Tibial nerve (tissue), 4 donors: ENCODE measurements around the gene GLYATL3.

Experiments used
- EP300 ChIP-seq, 2 donors: sonication (generic); formaldehyde crosslinking; IDR thresholded peaks; one replicate each; pipeline ENCODE4 v1.6.1; 2017; ENCODE audit warnings: antibody characterized with exemption in 2 of 2, mild to moderate bottlenecking in 1 of 2
- POLR2A ChIP-seq, 2 donors: fragments of 450-650 bp; IDR thresholded peaks; one replicate each; pipeline ENCODE4 v1.6.1; 2017; ENCODE audit warnings: antibody characterized with exemption in 2 of 2, mild to moderate bottlenecking in 2 of 2, moderate library complexity in 2 of 2
- TF ChIP-seq, protein P1 (sequence below), 5 experiments: fragments of 200-600 bp in 3 of 5; fragments of 450-650 bp in 2 of 5; sonication (generic) in 3 of 5; IDR thresholded peaks; one replicate each; pipeline ENCODE4 v1.5.1; 2016 to 2019; ENCODE audit warnings: antibody characterized with exemption in 5 of 5, mild to moderate bottlenecking in 3 of 5, moderate library complexity in 2 of 5

DNA sequence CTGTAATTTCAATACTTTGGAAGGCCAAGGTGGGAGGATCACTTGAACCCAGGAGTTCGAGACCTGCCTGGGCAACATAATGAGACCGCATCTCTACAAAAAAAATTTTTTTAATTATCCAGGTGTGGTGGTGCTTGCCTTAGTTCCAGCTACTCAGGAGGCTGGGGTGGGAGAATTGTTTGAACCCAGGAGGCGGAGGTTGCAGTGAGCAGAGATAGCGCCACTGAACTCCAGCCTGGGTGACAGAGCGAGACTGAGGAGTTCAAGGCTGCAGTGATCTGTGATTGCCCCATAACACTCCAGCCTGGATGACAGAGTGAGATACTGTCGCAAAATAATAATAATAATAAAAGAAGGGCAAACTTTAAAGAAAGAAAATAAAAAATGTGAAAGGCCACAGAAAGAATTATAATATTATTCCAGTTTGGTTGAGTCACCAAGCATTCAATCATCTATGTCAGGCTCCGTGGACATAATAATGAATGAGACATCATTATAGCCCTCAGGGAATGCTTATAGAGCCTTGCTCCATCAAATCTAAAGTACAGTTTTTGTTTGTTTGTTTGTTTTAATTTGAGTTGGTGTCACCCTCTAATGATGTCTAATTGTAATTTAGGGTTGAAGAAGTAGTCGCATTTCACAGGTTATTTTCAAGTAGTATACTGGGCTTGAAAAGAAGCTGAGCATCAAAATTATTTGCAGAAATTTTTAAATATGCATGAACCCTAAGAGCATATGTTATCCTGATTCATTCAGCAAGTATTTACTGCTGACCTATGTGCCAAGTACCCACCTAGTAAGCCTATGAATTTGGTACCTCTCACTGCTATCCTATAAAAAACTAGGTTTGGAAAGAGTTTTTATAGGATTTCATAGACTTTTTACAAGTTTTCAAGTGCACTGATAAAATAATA, 15.1 kb downstream of the GLYATL3 start:
- TF ChIP-seq, protein P1, sequence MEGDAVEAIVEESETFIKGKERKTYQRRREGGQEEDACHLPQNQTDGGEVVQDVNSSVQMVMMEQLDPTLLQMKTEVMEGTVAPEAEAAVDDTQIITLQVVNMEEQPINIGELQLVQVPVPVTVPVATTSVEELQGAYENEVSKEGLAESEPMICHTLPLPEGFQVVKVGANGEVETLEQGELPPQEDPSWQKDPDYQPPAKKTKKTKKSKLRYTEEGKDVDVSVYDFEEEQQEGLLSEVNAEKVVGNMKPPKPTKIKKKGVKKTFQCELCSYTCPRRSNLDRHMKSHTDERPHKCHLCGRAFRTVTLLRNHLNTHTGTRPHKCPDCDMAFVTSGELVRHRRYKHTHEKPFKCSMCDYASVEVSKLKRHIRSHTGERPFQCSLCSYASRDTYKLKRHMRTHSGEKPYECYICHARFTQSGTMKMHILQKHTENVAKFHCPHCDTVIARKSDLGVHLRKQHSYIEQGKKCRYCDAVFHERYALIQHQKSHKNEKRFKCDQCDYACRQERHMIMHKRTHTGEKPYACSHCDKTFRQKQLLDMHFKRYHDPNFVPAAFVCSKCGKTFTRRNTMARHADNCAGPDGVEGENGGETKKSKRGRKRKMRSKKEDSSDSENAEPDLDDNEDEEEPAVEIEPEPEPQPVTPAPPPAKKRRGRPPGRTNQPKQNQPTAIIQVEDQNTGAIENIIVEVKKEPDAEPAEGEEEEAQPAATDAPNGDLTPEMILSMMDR (IDR thresholded peaks at IDR 0.05), result no peak
- TF ChIP-seq POLR2A (IDR thresholded peaks at IDR 0.05) (no peak), EP300 (IDR thresholded peaks at IDR 0.05) (no peak)
